Measurements from ENCODE around the gene CCT7. TPM values are rescaled to one million over a fixed set of nuclear protein-coding genes. Genes with fewer than 3 reads are reported as not detected.
"Not testable (repeated sequence)": the region's sequence is repeated elsewhere in the genome, so short reads cannot be mapped to it uniquely, and the experiment has no call there.

Gene CCT7
- total RNA-seq, 1 experiment from 2014 or later, result 637 TPM

GRCh38 chr2:73187549-73187948, 46.6 kb upstream of the CCT7 start:
- no peak overlapping the region for H3K4me2 ChIP-seq (ENCODE audit: low read length)
- H3K4me3 ChIP-seq (replicated peaks in 1 of 2; ENCODE audit: low read depth in 1 of 2, low read length in 2 of 2), result no peak overlapping the region
- H3K27me3 ChIP-seq (ENCODE audit: insufficient read depth, low read length), result peaks cover 13% of the 10 kb centered on the region; the same call in 1 of the 2 replicates
- no peaks in the 10 kb centered on the region for H3K4me1 ChIP-seq (ENCODE audit: control insufficient read depth in 1 of 2, insufficient read depth in 2 of 2, low read length in 2 of 2)
- no peaks in the 10 kb centered on the region for H3K36me3 ChIP-seq (ENCODE audit: control insufficient read depth in 1 of 2, insufficient read depth in 2 of 2, low read length in 2 of 2)
- no peak for DNase-seq (ENCODE audit: low read depth, low spot score)
- intact Hi-C loops (cut with micrococcal nuclease), result no loop called here
- TF ChIP-seq POLR2A (IDR thresholded peaks at IDR 0.05; ENCODE audit: borderline replicate concordance, extremely low read depth, insufficient read depth, insufficient read length) (no peak), JUND (IDR thresholded peaks at IDR 0.05) (no peak)
- CTCF ChIA-PET, result interaction anchor here (3.2 kb wide), 1 partner anchor 10 kb away, joined by 14 read pairs; no protein-coding TSS in a partner anchor
- no peak overlapping the region for H2AFZ ChIP-seq (ENCODE audit: low read depth, low read length, poor library complexity, severe bottlenecking)
- ATAC-seq, result no peak
- no peak overlapping the region for H3K9ac ChIP-seq (ENCODE audit: low read length)
- RAD21 ChIA-PET (ENCODE audit: low non-redundant PET in 1 of 2, low total read pairs in 2 of 2, uncharacterized antibody in 2 of 2, unreplicated experiment in 2 of 2), result no interaction called here
- H3K9me3 ChIP-seq (ENCODE audit: control insufficient read depth in 1 of 2, insufficient read depth in 1 of 2, low read depth in 1 of 2, low read length in 2 of 2), result no peaks in the 10 kb centered on the region
- H3K27ac ChIP-seq (ENCODE audit: low read depth, low read length), result no peak overlapping the region
- no peaks in the 10 kb centered on the region for H4K20me1 ChIP-seq (ENCODE audit: insufficient read depth)
- no peaks in the 10 kb centered on the region for H3K79me2 ChIP-seq (ENCODE audit: insufficient read depth, low read length)
- no TSS peak for BruUV-seq (replicated peaks)
- POLR2A ChIA-PET, result no interaction called here
- no peaks in the 10 kb centered on the region for H3K9me2 ChIP-seq (ENCODE audit: insufficient read depth)

GRCh38 chr2:73197579-73197978, 36.5 kb upstream of the CCT7 start:
- no peak overlapping the region for H3K4me3 ChIP-seq (replicated peaks in 1 of 2; ENCODE audit: low read depth in 1 of 2, low read length in 2 of 2)
- ChIA-PET POLR2A (no interaction called here), RAD21 (ENCODE audit: low non-redundant PET in 1 of 2, low total read pairs in 2 of 2, uncharacterized antibody in 2 of 2, unreplicated experiment in 2 of 2) (no interaction called here), CTCF (no interaction called here)
- no peak overlapping the region for H3K4me2 ChIP-seq (ENCODE audit: low read length)
- H4K20me1 ChIP-seq (ENCODE audit: insufficient read depth), result no peaks in the 10 kb centered on the region
- H3K27ac ChIP-seq (ENCODE audit: low read depth, low read length), result no peak overlapping the region
- no peak for TF ChIP-seq EGR1 (IDR thresholded peaks at IDR 0.05; ENCODE audit: low read depth)
- no peak for TF ChIP-seq SRF (IDR thresholded peaks at IDR 0.05; ENCODE audit: low read depth)
- TF ChIP-seq MAX (IDR thresholded peaks at IDR 0.05), result no peak
- TF ChIP-seq FOSL1 (IDR thresholded peaks at IDR 0.05; ENCODE audit: low read depth), result no peak
- TF ChIP-seq ZFX (IDR thresholded peaks at IDR 0.05), result no peak
- TF ChIP-seq ZNF274 (IDR thresholded peaks at IDR 0.05; ENCODE audit: low read depth, low read length), result no peak
- TF ChIP-seq POLR2AphosphoS5 (IDR thresholded peaks at IDR 0.05; ENCODE audit: low read depth, low read length), result no peak
- H3K9me3 ChIP-seq (ENCODE audit: control insufficient read depth in 1 of 2, insufficient read depth in 1 of 2, low read depth in 1 of 2, low read length in 2 of 2), result no peaks in the 10 kb centered on the region
- ATAC-seq (no peak), DNase-seq (ENCODE audit: low read depth, low spot score) (no peak)
- intact Hi-C loops (cut with micrococcal nuclease), result no loop called here
- no peaks in the 10 kb centered on the region for H3K79me2 ChIP-seq (ENCODE audit: insufficient read depth, low read length)
- H2AFZ ChIP-seq (ENCODE audit: low read depth, low read length, poor library complexity, severe bottlenecking), result no peak overlapping the region
- H3K36me3 ChIP-seq (ENCODE audit: control insufficient read depth in 1 of 2, insufficient read depth in 2 of 2, low read length in 2 of 2), result no peaks in the 10 kb centered on the region
- H3K4me1 ChIP-seq (ENCODE audit: control insufficient read depth in 1 of 2, insufficient read depth in 2 of 2, low read length in 2 of 2), result no peaks in the 10 kb centered on the region
- H3K27me3 ChIP-seq (ENCODE audit: insufficient read depth, low read length), result no peaks in the 10 kb centered on the region
- BruUV-seq (replicated peaks), result no TSS peak
- H3K9ac ChIP-seq (ENCODE audit: low read length), result no peak overlapping the region
- H3K9me2 ChIP-seq (ENCODE audit: insufficient read depth), result no peaks in the 10 kb centered on the region

- H2AFZ ChIP-seq (ENCODE audit: low read depth, low read length, poor library complexity, severe bottlenecking); H4K20me1 ChIP-seq (ENCODE audit: insufficient read depth); H3K27ac ChIP-seq (ENCODE audit: low read depth, low read length); POLR2A ChIA-PET; H3K9me2 ChIP-seq (ENCODE audit: insufficient read depth); ATAC-seq; H3K4me1 ChIP-seq (ENCODE audit: control insufficient read depth in 1 of 2, insufficient read depth in 2 of 2, low read length in 2 of 2); DNase-seq (ENCODE audit: low read depth, low spot score); BruUV-seq (replicated peaks); H3K9me3 ChIP-seq (ENCODE audit: control insufficient read depth in 1 of 2, insufficient read depth in 1 of 2, low read depth in 1 of 2, low read length in 2 of 2); H3K4me3 ChIP-seq (replicated peaks in 1 of 2; ENCODE audit: low read depth in 1 of 2, low read length in 2 of 2); H3K27me3 ChIP-seq (ENCODE audit: insufficient read depth, low read length); RAD21 ChIA-PET (ENCODE audit: low non-redundant PET in 1 of 2, low total read pairs in 2 of 2, uncharacterized antibody in 2 of 2, unreplicated experiment in 2 of 2); CTCF ChIA-PET; H3K9ac ChIP-seq (ENCODE audit: low read length); intact Hi-C loops (cut with micrococcal nuclease); H3K79me2 ChIP-seq (ENCODE audit: insufficient read depth, low read length); H3K36me3 ChIP-seq (ENCODE audit: control insufficient read depth in 1 of 2, insufficient read depth in 2 of 2, low read length in 2 of 2); H3K4me2 ChIP-seq (ENCODE audit: low read length): not testable (repeated sequence)
Observed at GRCh38 chr2:73200281-73200680, 33.8 kb upstream of the CCT7 start.

All from HCT116 (cell line).